K562 (cell line): ENCODE data around the gene CLNK. TPM values are rescaled to one million over a fixed set of nuclear protein-coding genes. Genes with fewer than 3 reads are reported as not detected.

ENCODE experiments used
- ATAC-seq: fragments of 200-7000 bp; cut with Tn5 transposase; 3 replicates; pipeline ENCODE4 v1.9.1; 2020; ENCODE audit warnings: moderate library complexity
- Bru-seq: library from RNA; stranded (reverse); fragments of 400-500 nt; gene quantifications from one replicate; lab custom pipeline; 2021; lab: Mats Ljungman, UMichigan
- BruChase-seq, 2 experiments: library from RNA; stranded (reverse); fragments of 400-500 nt; gene quantifications; one replicate each; lab custom pipeline; 2021; lab: Mats Ljungman, UMichigan
- BruUV-seq: library from RNA; stranded (reverse); fragments of 400-500 nt; replicated peaks from 2 replicates; lab custom pipeline; 2021; lab: Mats Ljungman, UMichigan
- CTCF ChIA-PET: fragments of 300-600 bp; formaldehyde crosslinking; extraction: SDS; loops from one replicate; lab custom pipeline; 2021; ENCODE audit warnings: low intra/inter-chr PET ratio; lab: Yijun Ruan, JAX
- POLR2A ChIA-PET: fragments of 300-600, 350-650 bp; sonication (Branson Sonifier 250); formaldehyde crosslinking; extraction: SDS; loops from one replicate; lab custom pipeline; 2021; ENCODE audit warnings: antibody characterized with exemption, inconsistent platforms; lab: Yijun Ruan, JAX
- DNase-seq, 4 experiments: peaks; one replicate each; pipeline versions ENCODE4 v3.0.0 to v3.0.0-alpha.2; 2011 to 2018; ENCODE audit warnings: low spot score in 3 of 4, mixed read lengths in 3 of 4; ENCODE audit errors: extremely low read depth in 1 of 4
- FAIRE-seq: peaks from 2 replicates; lab custom pipeline; 2011; peaks lifted over from hg19 to GRCh38; lab: Jason Lieb, UNC
- H2AFZ ChIP-seq: 2 replicates; pipeline ENCODE4 v1.6.0; 2011; ENCODE audit warnings: low read depth, low read length, control low read depth, inconsistent platforms
- H3K27ac ChIP-seq: fragments of 200-600 bp; 3 replicates; pipeline ENCODE4 v1.8.0; 2011; ENCODE audit warnings: low read depth, mild to moderate bottlenecking, control low read depth, inconsistent platforms, low read length, moderate library complexity, mixed read lengths; ENCODE audit errors: extremely low read depth
- H3K27me3 ChIP-seq, 2 experiments: fragments of 300-600 bp in 1 of 2; 2 replicates in 1 of 2; 3 replicates in 1 of 2; pipeline versions ENCODE4 v1.6.0 to v1.8.0; 2011; ENCODE audit warnings: inconsistent platforms in 2 of 2, low read length in 2 of 2, mild to moderate bottlenecking in 1 of 2, mixed read lengths in 1 of 2, moderate library complexity in 1 of 2; ENCODE audit not compliant: control insufficient read depth in 2 of 2, insufficient read depth in 2 of 2
- H3K36me3 ChIP-seq: fragments of 300-600 bp; 3 replicates; pipeline ENCODE4 v1.8.0; 2011; ENCODE audit warnings: mild to moderate bottlenecking, low read length, inconsistent platforms; ENCODE audit not compliant: control insufficient read depth, insufficient read depth
- H3K4me1 ChIP-seq, 2 experiments: fragments of 200-600 bp in 1 of 2; replicated peaks in 1 of 2; 2 replicates in 1 of 2; 3 replicates in 1 of 2; pipeline versions ENCODE4 v1.5.1 to v1.8.0; 2011; ENCODE audit warnings: inconsistent platforms in 2 of 2, low read length in 2 of 2, mild to moderate bottlenecking in 1 of 2, mixed read lengths in 1 of 2, moderate library complexity in 1 of 2; ENCODE audit not compliant: control insufficient read depth in 2 of 2, insufficient read depth in 2 of 2
- H3K4me2 ChIP-seq: 2 replicates; pipeline ENCODE4 v1.6.1; 2011; ENCODE audit warnings: low read length, control low read depth, inconsistent platforms, mixed read lengths; ENCODE audit not compliant: insufficient read depth
- H3K4me3 ChIP-seq: fragments of 200-600 bp; sonication (generic), shearing (Covaris generic); 2 replicates; pipeline ENCODE4 v1.5.1; 2016; ENCODE audit warnings: control low read depth, inconsistent platforms
- H3K79me2 ChIP-seq: fragments of 200-600 bp; 3 replicates; pipeline ENCODE4 v1.8.0; 2011; ENCODE audit warnings: low read length, inconsistent platforms; ENCODE audit not compliant: control insufficient read depth, insufficient read depth
- H3K9ac ChIP-seq, 2 experiments: 2 replicates each; pipeline versions ENCODE4 v1.6.0 to v1.6.1; 2011; ENCODE audit warnings: low read depth in 2 of 2, low read length in 2 of 2, control low read depth in 1 of 2, inconsistent platforms in 1 of 2, mild to moderate bottlenecking in 1 of 2, mixed read lengths in 1 of 2; ENCODE audit not compliant: insufficient read depth in 1 of 2
- H3K9me1 ChIP-seq: one replicate; pipeline ENCODE4 v1.6.0; 2011; ENCODE audit warnings: inconsistent platforms, mild to moderate bottlenecking, low read length, moderate library complexity; ENCODE audit not compliant: control insufficient read depth, insufficient read depth
- H3K9me3 ChIP-seq: replicated peaks from 2 replicates; pipeline ENCODE4 v1.5.1; 2011; ENCODE audit warnings: low read depth, low read length, inconsistent platforms; ENCODE audit not compliant: control insufficient read depth, insufficient read depth
- H4K20me1 ChIP-seq: replicated peaks from 2 replicates; pipeline ENCODE4 v1.6.1; 2011; ENCODE audit warnings: low read length, inconsistent platforms, mixed read lengths; ENCODE audit not compliant: control insufficient read depth, insufficient read depth
- NR1H2 ChIP-seq: sonication (generic); formaldehyde crosslinking; IDR thresholded peaks from 2 replicates; pipeline ENCODE4 v1.4.0; 2020; ENCODE audit warnings: mild to moderate bottlenecking, missing genetic modification reagents
- SPI1 ChIP-seq: IDR thresholded peaks from 2 replicates; pipeline ENCODE4 v1.6.1; 2011; ENCODE audit warnings: low read depth, low read length, control low read depth, borderline replicate concordance
- WGBS: fragments of 100-300 bp; shearing (Covaris generic); methylation state at CpG from one replicate; pipeline ENCODE4 v1.1.6; 2016; ENCODE audit warnings: low coverage, mixed read lengths; ENCODE audit not compliant: insufficient coverage; ENCODE audit errors: missing lambda C conversion rate; 5-methylcytosine and 5-hydroxymethylcytosine counted together
- in situ Hi-C: fragments of 300-500 bp; cut with MboI; formaldehyde crosslinking; loops from 4 replicates; pipeline ENCODE4 v1.15.0; 2018; ENCODE audit warnings: inconsistent platforms, mixed read lengths
- intact Hi-C: fragments of 100-400 bp; cut with micrococcal nuclease; formaldehyde crosslinking; loops from 2 replicates; pipeline ENCODE4 v1.14.2; 2022
- long read RNA-seq, 3 experiments: library from polyadenylated mRNA in 2 of 3; library from RNA in 1 of 3; unstranded in 2 of 3; stranded (forward) in 1 of 3; transcript quantifications; one replicate each; pipeline ENCODE4 v2.0.0, GENCODE V29; 2019 to 2022
- polyA minus RNA-seq, 3 experiments: library from RNA; depleted of rRNA, polyadenylated mRNA; stranded (reverse); fragments of >200 nt; gene quantifications; 2 replicates each; pipeline ENCODE4 v1.2.3, GENCODE V29; 2011
- polyA plus RNA-seq, 8 experiments: library from polyadenylated mRNA; depleted of rRNA in 4 of 8; stranded (reverse) in 5 of 8; unstranded in 3 of 8; fragments of >200 nt; fragmentation: Nextera tagmentation in 2 of 8; fragmentation: Illumina TruSeq in 1 of 8; extraction: Ambion mirVana in 2 of 8; extraction: Trizol in 1 of 8; gene quantifications; 2 replicates each; pipeline versions ENCODE4 v1.2.1 to v1.2.3, GENCODE V29; 2011 to 2014; ENCODE audit warnings: inconsistent platforms in 1 of 8, missing spikeins in 1 of 8
- total RNA-seq, 7 experiments: library from RNA; depleted of rRNA in 6 of 7; stranded (reverse); fragments of >200 nt in 6 of 7; fragmentation: Illumina TruSeq in 2 of 7; extraction: Trizol in 2 of 7; gene quantifications; 2 replicates each; pipeline versions ENCODE4 v1.2.1 to v1.2.3, GENCODE V29; 2011 to 2021; ENCODE audit warnings: low replicate concordance in 1 of 7

The CLNK gene, protein sequence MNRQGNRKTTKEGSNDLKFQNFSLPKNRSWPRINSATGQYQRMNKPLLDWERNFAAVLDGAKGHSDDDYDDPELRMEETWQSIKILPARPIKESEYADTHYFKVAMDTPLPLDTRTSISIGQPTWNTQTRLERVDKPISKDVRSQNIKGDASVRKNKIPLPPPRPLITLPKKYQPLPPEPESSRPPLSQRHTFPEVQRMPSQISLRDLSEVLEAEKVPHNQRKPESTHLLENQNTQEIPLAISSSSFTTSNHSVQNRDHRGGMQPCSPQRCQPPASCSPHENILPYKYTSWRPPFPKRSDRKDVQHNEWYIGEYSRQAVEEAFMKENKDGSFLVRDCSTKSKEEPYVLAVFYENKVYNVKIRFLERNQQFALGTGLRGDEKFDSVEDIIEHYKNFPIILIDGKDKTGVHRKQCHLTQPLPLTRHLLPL
- not detected in 2 replicates for total RNA-seq (2011; cell fraction: chromatin; rRNA removed; ENCODE audit: low replicate concordance)
- not detected in 2 replicates for total RNA-seq (2011; cell fraction: nucleolus; rRNA removed)
- not detected in 2 replicates for total RNA-seq (2011; cell fraction: nucleoplasm; rRNA removed)
- total RNA-seq (2014; rRNA removed), result not detected in 2 replicates
- total RNA-seq (2014; rRNA removed; fragmentation: Illumina TruSeq; extraction: Trizol), result not detected in 2 replicates
- not detected in 2 replicates for total RNA-seq (2015; rRNA removed; fragmentation: Illumina TruSeq; extraction: Trizol)
- total RNA-seq (2021), result not detected in 2 replicates
- polyA plus RNA-seq (2011; rRNA removed), result not detected in 2 replicates
- not detected in 2 replicates for polyA plus RNA-seq (2011; cell fraction: cytosol; rRNA removed)
- not detected in 2 replicates for polyA plus RNA-seq (2011; cell fraction: nucleus; rRNA removed)
- not detected in 2 replicates for polyA plus RNA-seq (2012)
- polyA plus RNA-seq (2014; fragmentation: Illumina TruSeq; extraction: Trizol), result not detected in 2 replicates
- not detected for polyA plus RNA-seq (2014; fragmentation: Nextera tagmentation; extraction: Ambion mirVana)
- not detected in 2 replicates for polyA plus RNA-seq (2014; rRNA removed)
- polyA minus RNA-seq (2011; rRNA and poly(A)+ RNA removed), result not detected in 2 replicates
- polyA minus RNA-seq (2011; cell fraction: cytosol; rRNA and poly(A)+ RNA removed), result not detected in 2 replicates
- not detected in 2 replicates for polyA minus RNA-seq (2011; cell fraction: nucleus; rRNA and poly(A)+ RNA removed)
- Bru-seq, nascent RNA, result percentile 7 among the genes with signal in this experiment
- BruChase-seq, experiment 1, labeled RNA remaining after a 2-hour chase, result percentile 1 among the genes with signal in this experiment
- BruChase-seq, experiment 2, labeled RNA remaining after a 6-hour chase, result percentile 3 among the genes with signal in this experiment
- long read RNA-seq, experiment 1, result 0 reads
- long read RNA-seq, experiment 2, result 0 reads
- long read RNA-seq, experiment 3, result 0 reads

DNA sequence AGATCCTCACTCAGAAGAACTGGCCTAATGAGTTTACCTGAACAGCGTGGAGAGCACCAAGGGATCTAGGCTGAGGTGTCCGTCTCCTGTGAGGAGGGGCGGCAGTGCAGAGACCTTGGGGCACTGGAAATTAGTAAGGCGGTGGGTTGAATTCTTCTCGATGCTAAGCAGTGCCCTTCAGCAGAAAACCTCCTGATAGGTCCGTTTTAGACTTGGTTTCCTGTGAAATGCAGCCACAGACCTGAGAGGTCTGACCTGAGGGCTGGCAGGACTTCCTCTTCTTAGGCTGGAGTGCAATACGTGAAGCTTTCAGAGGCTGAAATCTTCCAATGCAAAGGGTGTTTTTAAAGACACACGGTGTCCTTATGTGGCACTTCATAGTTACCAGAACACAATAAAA lies at the start of gene CLNK:
Gene CLNK, minus strand, starts transcription at position 138 of the 400 bp plus-strand sequence. CDS start 16,899 bp downstream, outside the sequence.
- Histone ChIP-seq H3K4me2 (no peak within 1 kb of the TSS), H3K36me3 (no peaks in the 10 kb centered on the region), H3K79me2 (no peaks in the 10 kb centered on the region), H3K27me3 (no peaks in the 10 kb centered on the region), H4K20me1 (no peaks in the 10 kb centered on the region), H3K9ac (no peak within 1 kb of the TSS), H3K9me3 (no peaks in the 10 kb centered on the region), H3K4me3 (no peak within 1 kb of the TSS), H3K9me1 (no peaks in the 10 kb centered on the region)
- intact Hi-C loops, result no loop called here
- no peak for FAIRE-seq
- BruUV-seq, result no TSS peak
- WGBS, result 3% methylated on average over 8 of the region's 8 CpGs
- TF ChIP-seq NR1H2 (CRISPR knock-in tag) (no peak), SPI1 (peak; percentile 28; the same call in 1 of the 2 replicates)
- TF ChIP-seq, all 486 proteins: peak for 1
- H2AFZ ChIP-seq, result no peak within 1 kb of the TSS
- ATAC-seq, result no peak
- in situ Hi-C loops, result no loop called here
- ChIA-PET POLR2A (no interaction called here), CTCF (no interaction called here)
- H3K4me1 ChIP-seq, result no peaks in the 10 kb centered on the region
- DNase-seq, result no peak
- no peak within 1 kb of the TSS for H3K27ac ChIP-seq
